ENCODE results near the gene ELP5. TPM values are rescaled to one million over a fixed set of nuclear protein-coding genes. Genes with fewer than 3 reads are reported as not detected.

The ELP5 gene
- total and polyA plus RNA-seq, 2 donors (not counting 1 experiment from before 2014, with no cell fraction given): 48.0 to 69.9 TPM

DNA sequence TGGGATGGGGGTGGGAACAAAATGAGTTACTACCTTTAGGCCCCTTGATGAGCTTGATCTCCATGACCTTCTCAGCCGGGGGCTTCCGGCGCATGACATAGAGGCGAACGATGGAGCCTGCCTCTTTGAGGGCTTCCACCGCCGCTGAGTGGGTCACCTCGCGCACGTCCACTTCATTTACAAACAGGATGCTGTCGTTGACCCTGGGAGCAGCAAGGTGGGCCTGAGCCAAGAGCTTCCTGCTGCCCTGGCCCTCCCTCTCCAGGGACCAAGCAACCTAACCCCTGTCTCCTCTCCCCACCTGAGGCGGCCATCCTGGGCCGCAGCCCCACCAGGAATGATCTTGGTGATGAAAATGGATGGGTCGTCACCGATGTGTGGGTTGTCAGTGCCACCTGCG, 48.6 kb upstream of the ELP5 start:
- POLR2A ChIA-PET: no interaction called here
- no peaks in the 10 kb centered on the region for H3K9me3 Mint-ChIP-seq (ENCODE audit: insufficient read depth)

GRCh38 chr17:7204336-7204735, 47.7 kb upstream of the ELP5 start:
- Mint-ChIP-seq H3K27ac (peak overlapping the region; percentile 91), H3K27me3 (no peaks in the 10 kb centered on the region), H3K9me3 (ENCODE audit: insufficient read depth) (no peaks in the 10 kb centered on the region), H3K4me1 (peaks cover 28% of the 10 kb centered on the region), H3K4me3 (peak overlapping the region; percentile 82)
- intact Hi-C loops (cut with micrococcal nuclease): loop anchor here (2.0 kb wide), 3 partner anchors 14 to 278 kb away; partner anchors contain the start of genes ACADVL and DLG4
- no peaks in the 10 kb centered on the region for H3K9me3 ChIP-seq (ENCODE audit: control extremely low read depth in 1 of 3, control insufficient read depth in 2 of 3, insufficient read depth in 1 of 3, low read length in 2 of 3)
- H3K4me1 ChIP-seq (ENCODE audit: control insufficient read depth in 2 of 2, insufficient read depth in 2 of 2, low read length in 2 of 2): peaks cover 17 to 25% of the 10 kb centered on the region in 2 donors
- ChIA-PET POLR2A (interaction anchor here (0.7 to 1.6 kb wide), 6 partner anchors 16 to 1048 kb away, joined by 3 to 12 read pairs (median 6); partner anchors contain the start of genes ACADVL, DVL2 and GABARAP), CTCF (interaction anchor here (0.6 to 1.2 kb wide), 2 partner anchors 27 to 72 kb away, joined by 3 to 4 read pairs; no protein-coding TSS in a partner anchor)
- DNase-seq (no peak), ATAC-seq (ENCODE audit: low read depth) (no peak)
- H3K4me2 ChIP-seq (replicated peaks; ENCODE audit: low read depth, low read length, poor library complexity, severe bottlenecking): peak overlapping the region; percentile 74
- peak overlapping the region; percentile 86 to 93 for H3K27ac ChIP-seq (ENCODE audit: low read length in 2 of 2)
- no peaks in the 10 kb centered on the region for H3K79me2 ChIP-seq (ENCODE audit: control insufficient read depth, insufficient read depth, low read length)
- H2AFZ ChIP-seq (ENCODE audit: insufficient read depth, low read depth, low read length, poor library complexity, severe bottlenecking): peak overlapping the region; percentile 61
- 92% methylated on average over 10 of the region's 15 CpGs for WGBS (ENCODE audit: insufficient coverage)
- H3K9ac ChIP-seq (ENCODE audit: low read length): peak overlapping the region; percentile 65
- no peak for TF ChIP-seq EZH2 (IDR thresholded peaks at IDR 0.05; ENCODE audit: borderline replicate concordance, insufficient read depth, low read depth, low read length, poor library complexity, severe bottlenecking)
- TF ChIP-seq, protein P1, sequence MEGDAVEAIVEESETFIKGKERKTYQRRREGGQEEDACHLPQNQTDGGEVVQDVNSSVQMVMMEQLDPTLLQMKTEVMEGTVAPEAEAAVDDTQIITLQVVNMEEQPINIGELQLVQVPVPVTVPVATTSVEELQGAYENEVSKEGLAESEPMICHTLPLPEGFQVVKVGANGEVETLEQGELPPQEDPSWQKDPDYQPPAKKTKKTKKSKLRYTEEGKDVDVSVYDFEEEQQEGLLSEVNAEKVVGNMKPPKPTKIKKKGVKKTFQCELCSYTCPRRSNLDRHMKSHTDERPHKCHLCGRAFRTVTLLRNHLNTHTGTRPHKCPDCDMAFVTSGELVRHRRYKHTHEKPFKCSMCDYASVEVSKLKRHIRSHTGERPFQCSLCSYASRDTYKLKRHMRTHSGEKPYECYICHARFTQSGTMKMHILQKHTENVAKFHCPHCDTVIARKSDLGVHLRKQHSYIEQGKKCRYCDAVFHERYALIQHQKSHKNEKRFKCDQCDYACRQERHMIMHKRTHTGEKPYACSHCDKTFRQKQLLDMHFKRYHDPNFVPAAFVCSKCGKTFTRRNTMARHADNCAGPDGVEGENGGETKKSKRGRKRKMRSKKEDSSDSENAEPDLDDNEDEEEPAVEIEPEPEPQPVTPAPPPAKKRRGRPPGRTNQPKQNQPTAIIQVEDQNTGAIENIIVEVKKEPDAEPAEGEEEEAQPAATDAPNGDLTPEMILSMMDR (IDR thresholded peaks at IDR 0.05): no peak
- H3K4me3 ChIP-seq (ENCODE audit: control extremely low read depth in 1 of 5, extremely low read depth in 1 of 5, insufficient read depth in 1 of 5, low read depth in 2 of 5, low read length in 4 of 5): peak overlapping the region in 4 of 5 experiments; percentile 49 to 65 (median 55)
- H3K27me3 ChIP-seq (replicated peaks in 1 of 4; ENCODE audit: control extremely low read depth in 1 of 4, control insufficient read depth in 3 of 4, insufficient read depth in 4 of 4, low read length in 3 of 4): no peaks in the 10 kb centered on the region
- no peaks in the 10 kb centered on the region for H3K36me3 ChIP-seq (replicated peaks in 1 of 2; ENCODE audit: control extremely low read depth in 1 of 2, control insufficient read depth in 1 of 2, extremely low read depth in 1 of 2, insufficient read depth in 2 of 2, low read length in 1 of 2)
- no peaks in the 10 kb centered on the region for H4K20me1 ChIP-seq (ENCODE audit: control insufficient read depth, insufficient read depth, low read length, poor library complexity, severe bottlenecking)

More for the DNA sequence above, 48.6 kb upstream of the ELP5 start:
- ATAC-seq (ENCODE audit: low read depth) (no peak), DNase-seq (no peak)
- Mint-ChIP-seq H3K27ac (peak overlapping the region; percentile 91), H3K4me3 (peak overlapping the region; percentile 49), H3K27me3 (no peaks in the 10 kb centered on the region), H3K4me1 (peaks cover 28% of the 10 kb centered on the region)
- WGBS (ENCODE audit: insufficient coverage): 97% methylated on average over 13 of the region's 16 CpGs
- H3K9ac ChIP-seq (ENCODE audit: low read length): no peak overlapping the region
- H3K9me3 ChIP-seq (ENCODE audit: control extremely low read depth in 1 of 3, control insufficient read depth in 2 of 3, insufficient read depth in 1 of 3, low read length in 2 of 3): no peaks in the 10 kb centered on the region
- H3K36me3 ChIP-seq (replicated peaks in 1 of 2; ENCODE audit: control extremely low read depth in 1 of 2, control insufficient read depth in 1 of 2, extremely low read depth in 1 of 2, insufficient read depth in 2 of 2, low read length in 1 of 2): no peaks in the 10 kb centered on the region
- H3K4me3 ChIP-seq (ENCODE audit: control extremely low read depth in 1 of 5, extremely low read depth in 1 of 5, insufficient read depth in 1 of 5, low read depth in 2 of 5, low read length in 4 of 5): no peak overlapping the region
- H3K4me2 ChIP-seq (replicated peaks; ENCODE audit: low read depth, low read length, poor library complexity, severe bottlenecking): no peak overlapping the region
- no peaks in the 10 kb centered on the region for H3K27me3 ChIP-seq (replicated peaks in 1 of 4; ENCODE audit: control extremely low read depth in 1 of 4, control insufficient read depth in 3 of 4, insufficient read depth in 4 of 4, low read length in 3 of 4)
- intact Hi-C loops (cut with micrococcal nuclease): no loop called here
- CTCF ChIA-PET: interaction anchor here (1.2 kb wide), 1 partner anchor 26 kb away, joined by 3 read pairs; no protein-coding TSS in a partner anchor
- H4K20me1 ChIP-seq (ENCODE audit: control insufficient read depth, insufficient read depth, low read length, poor library complexity, severe bottlenecking): no peaks in the 10 kb centered on the region
- H2AFZ ChIP-seq (ENCODE audit: insufficient read depth, low read depth, low read length, poor library complexity, severe bottlenecking): no peak overlapping the region
- H3K79me2 ChIP-seq (ENCODE audit: control insufficient read depth, insufficient read depth, low read length): no peaks in the 10 kb centered on the region
- no peak for TF ChIP-seq EZH2 (IDR thresholded peaks at IDR 0.05; ENCODE audit: borderline replicate concordance, insufficient read depth, low read depth, low read length, poor library complexity, severe bottlenecking)
- TF ChIP-seq, protein P1 (IDR thresholded peaks at IDR 0.05): no peak
- no peak overlapping the region for H3K27ac ChIP-seq (ENCODE audit: low read length in 2 of 2)
- H3K4me1 ChIP-seq (ENCODE audit: control insufficient read depth in 2 of 2, insufficient read depth in 2 of 2, low read length in 2 of 2): peaks cover 17 to 25% of the 10 kb centered on the region in 2 donors

All from B cell (primary cell).